Loucy (cell line): ENCODE data around the gene PLS3.

Experiments
- H2AFZ ChIP-seq: fragments of 200-600 bp; sonication (generic); 2 replicates; pipeline ENCODE4 v1.6.0; 2016; ENCODE audit warnings: antibody characterized with exemption, mild to moderate bottlenecking, low read length, moderate library complexity
- H3F3A ChIP-seq: fragments of 200-600 bp; 2 replicates; pipeline ENCODE4 v1.6.0; 2016; ENCODE audit warnings: antibody characterized with exemption, low read depth, mild to moderate bottlenecking
- H3K27me3 ChIP-seq: fragments of 200-600 bp; sonication (generic); 2 replicates; pipeline ENCODE4 v1.6.1; 2014; ENCODE audit warnings: low read length, mild to moderate bottlenecking; ENCODE audit not compliant: insufficient read depth, poor library complexity, severe bottlenecking
- H3K36me3 ChIP-seq: fragments of 200-600 bp; sonication (generic); 2 replicates; pipeline ENCODE4 v1.6.1; 2016; ENCODE audit warnings: low read length; ENCODE audit not compliant: insufficient read depth
- H3K4me1 ChIP-seq: fragments of 200-600 bp; sonication (generic); 2 replicates; pipeline ENCODE4 v1.5.1; 2014; ENCODE audit warnings: low read length, mild to moderate bottlenecking; ENCODE audit not compliant: insufficient read depth, poor library complexity, severe bottlenecking
- H3K4me2 ChIP-seq: fragments of 200-600 bp; sonication (generic); 2 replicates; pipeline ENCODE4 v1.6.0; 2014; ENCODE audit warnings: antibody characterized with exemption, low read length, low read depth, mild to moderate bottlenecking; ENCODE audit not compliant: poor library complexity, severe bottlenecking
- H3K4me3 ChIP-seq: fragments of 200-600 bp; sonication (generic); 2 replicates; pipeline ENCODE4 v1.5.1; 2014; ENCODE audit warnings: low read length, mild to moderate bottlenecking, mixed read lengths; ENCODE audit not compliant: poor library complexity, severe bottlenecking
- H3K79me2 ChIP-seq: fragments of 200-600 bp; sonication (generic); 2 replicates; pipeline ENCODE4 v1.6.1; 2014; ENCODE audit warnings: low read length; ENCODE audit not compliant: insufficient read depth
- H3K9ac ChIP-seq: fragments of 200-600 bp; sonication (generic); 2 replicates; pipeline ENCODE4 v1.6.0; 2014; ENCODE audit warnings: mild to moderate bottlenecking, low read depth, low read length, moderate library complexity; ENCODE audit not compliant: poor library complexity, severe bottlenecking
- H3K9me2 ChIP-seq: fragments of 200-600 bp; sonication (generic); replicated peaks from 2 replicates; pipeline ENCODE4 v1.6.1; 2016; ENCODE audit warnings: low read depth, low read length, mixed read lengths
- H3K9me3 ChIP-seq: fragments of 200-600 bp; sonication (generic); 2 replicates; pipeline ENCODE4 v1.6.1; 2014; ENCODE audit warnings: mild to moderate bottlenecking, antibody characterized with exemption, low read length, low read depth; ENCODE audit not compliant: insufficient read depth
- H4K20me1 ChIP-seq: fragments of 200-600 bp; sonication (generic); 2 replicates; pipeline ENCODE4 v1.6.0; 2014; ENCODE audit warnings: antibody characterized with exemption, low read length, mild to moderate bottlenecking; ENCODE audit not compliant: insufficient read depth, poor library complexity, severe bottlenecking
- EZH2phosphoT487 ChIP-seq: fragments of 200-600 bp; IDR thresholded peaks from 2 replicates; pipeline ENCODE4 v1.6.1; 2018; ENCODE audit warnings: antibody characterized with exemption, mild to moderate bottlenecking, moderate library complexity, borderline replicate concordance
- TF ChIP-seq, protein P1 (sequence below): fragments of 200-600 bp; sonication (generic); conservative IDR thresholded peaks from 2 replicates; pipeline ENCODE4 v1.5.1; 2014; ENCODE audit warnings: mild to moderate bottlenecking, antibody characterized with exemption, low read length

PLS3 gene

DNA sequence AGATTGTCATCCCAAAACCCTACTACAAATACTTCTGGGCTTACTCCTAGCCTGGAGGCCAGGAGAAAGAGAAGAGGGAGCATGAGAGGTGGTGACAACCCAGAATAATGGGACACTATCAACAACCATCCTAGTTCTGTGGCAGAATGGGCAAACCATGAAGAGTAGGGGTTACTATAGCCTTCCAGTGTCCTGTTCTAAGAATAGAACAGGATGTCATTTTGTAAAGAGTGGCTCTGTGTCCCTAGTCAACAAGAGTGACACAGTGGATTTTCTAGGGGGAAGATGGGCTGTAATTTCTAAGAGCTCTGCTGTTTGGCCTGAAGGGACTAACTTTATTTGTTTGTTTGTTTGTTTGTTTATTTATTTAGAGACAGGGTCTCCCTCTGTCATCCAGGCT is 136.0 kb downstream of the PLS3 start:
- Histone ChIP-seq H3K4me2 (no peak overlapping the region), H3K4me3 (no peak overlapping the region), H3F3A (no peaks in the 10 kb centered on the region), H4K20me1 (no peaks in the 10 kb centered on the region), H3K36me3 (no peaks in the 10 kb centered on the region), H2AFZ (no peak overlapping the region), H3K9me2 (no peaks in the 10 kb centered on the region), H3K9ac (no peak overlapping the region), H3K9me3 (no peaks in the 10 kb centered on the region), H3K27me3 (no peaks in the 10 kb centered on the region), H3K79me2 (no peaks in the 10 kb centered on the region), H3K4me1 (no peaks in the 10 kb centered on the region)
- TF ChIP-seq EZH2phosphoT487: no peak
- TF ChIP-seq, protein P1, sequence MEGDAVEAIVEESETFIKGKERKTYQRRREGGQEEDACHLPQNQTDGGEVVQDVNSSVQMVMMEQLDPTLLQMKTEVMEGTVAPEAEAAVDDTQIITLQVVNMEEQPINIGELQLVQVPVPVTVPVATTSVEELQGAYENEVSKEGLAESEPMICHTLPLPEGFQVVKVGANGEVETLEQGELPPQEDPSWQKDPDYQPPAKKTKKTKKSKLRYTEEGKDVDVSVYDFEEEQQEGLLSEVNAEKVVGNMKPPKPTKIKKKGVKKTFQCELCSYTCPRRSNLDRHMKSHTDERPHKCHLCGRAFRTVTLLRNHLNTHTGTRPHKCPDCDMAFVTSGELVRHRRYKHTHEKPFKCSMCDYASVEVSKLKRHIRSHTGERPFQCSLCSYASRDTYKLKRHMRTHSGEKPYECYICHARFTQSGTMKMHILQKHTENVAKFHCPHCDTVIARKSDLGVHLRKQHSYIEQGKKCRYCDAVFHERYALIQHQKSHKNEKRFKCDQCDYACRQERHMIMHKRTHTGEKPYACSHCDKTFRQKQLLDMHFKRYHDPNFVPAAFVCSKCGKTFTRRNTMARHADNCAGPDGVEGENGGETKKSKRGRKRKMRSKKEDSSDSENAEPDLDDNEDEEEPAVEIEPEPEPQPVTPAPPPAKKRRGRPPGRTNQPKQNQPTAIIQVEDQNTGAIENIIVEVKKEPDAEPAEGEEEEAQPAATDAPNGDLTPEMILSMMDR: no peak

DNA sequence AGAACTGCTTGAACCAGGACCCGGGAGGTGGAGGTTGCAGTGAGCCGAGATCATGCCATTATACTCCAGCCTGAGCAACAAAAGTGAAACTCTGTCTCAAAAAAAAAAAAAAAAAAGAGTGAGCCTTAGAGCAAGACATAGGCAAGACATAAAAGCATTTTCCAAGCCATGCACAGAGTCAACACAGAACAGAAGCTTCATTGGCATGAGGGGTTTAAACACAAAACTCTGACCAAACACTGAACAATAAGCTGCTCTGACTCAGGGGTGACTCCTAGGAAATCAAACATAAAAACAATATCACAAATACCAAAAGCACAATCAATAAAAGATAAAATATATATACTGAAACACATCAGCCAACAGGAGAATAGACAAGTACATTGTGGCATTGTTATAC is 136.8 kb downstream of the PLS3 start:
- Histone ChIP-seq H3F3A (no peaks in the 10 kb centered on the region), H3K27me3 (no peaks in the 10 kb centered on the region), H3K4me2 (no peak overlapping the region), H3K4me3 (no peak overlapping the region), H3K79me2 (no peaks in the 10 kb centered on the region), H3K9me2 (no peaks in the 10 kb centered on the region), H4K20me1 (no peaks in the 10 kb centered on the region), H3K4me1 (no peaks in the 10 kb centered on the region), H3K36me3 (no peaks in the 10 kb centered on the region), H3K9ac (no peak overlapping the region), H3K9me3 (no peaks in the 10 kb centered on the region), H2AFZ (no peak overlapping the region)
- TF ChIP-seq EZH2phosphoT487: no peak
- TF ChIP-seq, protein P1: no peak
